AG09319 (cell line): ENCODE data around the gene POU4F1.

Experiments used
- DNase-seq: peaks from one replicate; pipeline ENCODE4 v3.0.0-alpha.2; 2010; ENCODE audit warnings: low read depth; ENCODE audit errors: extremely low read depth
- CTCF ChIP-seq: IDR thresholded peaks from 2 replicates; pipeline ENCODE4 v1.5.1; 2011; ENCODE audit warnings: low read depth, mild to moderate bottlenecking, inconsistent platforms, low read length, moderate library complexity

POU4F1 gene

DNA sequence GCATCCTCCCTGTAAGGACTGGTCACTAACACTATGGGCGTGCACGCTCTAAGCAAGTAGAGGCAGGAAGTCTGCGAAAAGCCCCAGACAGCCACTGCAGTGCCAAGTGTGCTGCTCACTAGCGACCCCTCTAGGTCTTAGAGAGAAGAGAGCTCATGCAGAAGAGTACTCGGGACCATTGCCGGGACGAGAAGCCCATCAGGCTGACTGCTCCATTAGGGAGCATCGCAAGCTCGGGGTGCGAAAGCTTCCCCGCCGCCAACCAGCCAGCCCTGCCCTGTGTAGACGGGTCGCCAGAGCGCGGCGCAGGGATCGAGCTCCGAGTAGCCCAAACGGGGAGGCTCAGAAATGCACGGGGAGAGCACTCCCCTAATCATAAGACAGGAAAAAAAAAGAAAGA lies 16.6 kb downstream of the POU4F1 start:
- TF ChIP-seq CTCF: no peak; the same call in none of the 2 replicates
- no peak for DNase-seq

DNA sequence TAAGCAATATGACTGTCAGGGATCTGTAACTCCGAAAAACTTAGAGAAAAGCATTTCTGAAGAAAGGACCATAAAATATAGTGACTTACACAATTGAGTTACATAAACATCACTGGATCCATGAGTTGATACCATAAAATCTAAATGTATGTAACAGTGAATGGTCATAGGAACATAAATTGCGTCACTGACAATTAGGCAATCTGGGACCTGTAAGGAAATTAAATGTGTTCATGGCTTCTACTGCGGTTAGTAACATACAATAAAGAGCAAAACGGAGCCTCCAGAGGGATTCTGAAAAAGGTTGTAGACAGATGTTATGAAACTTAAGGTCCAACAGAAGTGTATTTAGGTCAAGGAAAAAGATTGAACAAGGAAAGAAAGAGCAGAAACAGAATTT lies 27.1 kb downstream of the POU4F1 start:
- DNase-seq: no peak
- TF ChIP-seq CTCF: no peak

- no peak for TF ChIP-seq CTCF
- DNase-seq: no peak
Observed at GRCh38 chr13:78572459-78572858, 30.9 kb downstream of the POU4F1 start.

DNA sequence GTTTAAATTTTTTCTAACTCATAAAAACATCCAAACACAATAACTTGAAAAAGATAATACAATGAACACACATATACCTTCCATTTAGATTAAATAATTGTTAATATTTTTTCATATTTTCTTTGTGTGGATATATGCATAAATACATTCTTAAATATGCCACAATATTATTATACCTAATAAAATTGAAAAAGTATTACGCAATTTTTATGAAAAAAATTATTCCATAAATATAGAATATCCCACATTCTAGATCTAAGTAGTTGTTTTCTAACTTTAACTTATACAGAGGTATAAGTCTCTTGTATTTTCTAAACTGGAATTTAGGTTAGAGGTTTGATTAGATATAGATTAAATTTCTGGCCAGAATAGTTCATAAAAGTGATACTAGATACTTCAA lies 34.3 kb downstream of the POU4F1 start:
- no peak for TF ChIP-seq CTCF
- no peak for DNase-seq

DNA sequence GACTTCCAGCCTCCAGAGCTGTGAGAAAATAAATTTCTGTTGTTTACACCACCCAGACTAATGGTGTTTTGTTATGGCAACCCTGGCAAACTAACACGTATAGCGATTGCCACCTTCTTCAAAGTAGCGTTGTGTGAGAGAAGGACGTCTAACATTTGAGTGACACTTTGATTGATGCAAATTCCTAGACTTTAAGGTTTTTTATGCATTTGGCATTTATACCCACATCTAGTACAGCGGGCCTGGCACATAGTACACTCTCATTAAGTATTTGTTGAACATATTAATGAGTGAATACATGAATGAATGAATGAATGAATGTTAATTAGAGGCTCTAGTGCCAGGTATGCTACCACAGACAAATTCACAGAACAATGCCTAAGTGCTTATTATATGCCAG lies 36.7 kb downstream of the POU4F1 start:
- DNase-seq: no peak
- TF ChIP-seq CTCF: no peak

DNA sequence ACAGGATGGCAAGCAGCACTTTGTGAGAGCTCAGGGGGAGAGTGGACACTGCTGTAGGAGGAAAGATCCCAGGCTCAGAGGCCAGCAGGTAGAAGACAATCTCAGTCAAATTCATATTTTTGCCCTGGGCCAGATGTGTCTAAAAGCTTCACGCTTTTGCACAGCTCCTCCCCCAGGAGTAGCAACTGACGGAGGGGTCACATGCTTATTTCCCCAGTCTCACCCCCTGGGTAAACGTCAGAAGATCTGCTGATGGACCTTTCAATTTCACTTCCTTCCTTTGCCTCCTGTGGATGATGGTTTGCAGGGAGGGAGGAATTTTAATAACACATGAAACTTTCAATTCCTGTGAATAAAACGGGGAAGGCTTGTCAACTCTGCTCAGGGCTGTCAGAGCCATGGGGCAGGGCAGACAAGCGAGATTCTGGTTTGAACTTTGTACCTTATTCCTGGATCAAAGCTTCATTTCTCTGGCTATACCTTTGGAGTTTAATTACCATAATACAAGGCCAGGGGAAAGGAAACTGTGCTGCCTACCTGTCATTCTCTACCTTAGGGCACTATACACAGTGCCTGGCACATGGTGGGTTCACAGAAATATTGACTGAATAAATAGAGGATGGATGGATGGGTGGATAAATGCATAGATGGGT lies 41.0 kb downstream of the POU4F1 start:
- no peak for TF ChIP-seq CTCF
- no peak for DNase-seq
